ENCODE results near the gene TBL3. TPM values are rescaled to one million over a fixed set of nuclear protein-coding genes. Genes with fewer than 3 reads are reported as not detected.

Gene TBL3
- polyA plus RNA-seq, 2 of the 4 experiments (the other 2 are of a cell fraction): 21.9 to 42.8 TPM

DNA sequence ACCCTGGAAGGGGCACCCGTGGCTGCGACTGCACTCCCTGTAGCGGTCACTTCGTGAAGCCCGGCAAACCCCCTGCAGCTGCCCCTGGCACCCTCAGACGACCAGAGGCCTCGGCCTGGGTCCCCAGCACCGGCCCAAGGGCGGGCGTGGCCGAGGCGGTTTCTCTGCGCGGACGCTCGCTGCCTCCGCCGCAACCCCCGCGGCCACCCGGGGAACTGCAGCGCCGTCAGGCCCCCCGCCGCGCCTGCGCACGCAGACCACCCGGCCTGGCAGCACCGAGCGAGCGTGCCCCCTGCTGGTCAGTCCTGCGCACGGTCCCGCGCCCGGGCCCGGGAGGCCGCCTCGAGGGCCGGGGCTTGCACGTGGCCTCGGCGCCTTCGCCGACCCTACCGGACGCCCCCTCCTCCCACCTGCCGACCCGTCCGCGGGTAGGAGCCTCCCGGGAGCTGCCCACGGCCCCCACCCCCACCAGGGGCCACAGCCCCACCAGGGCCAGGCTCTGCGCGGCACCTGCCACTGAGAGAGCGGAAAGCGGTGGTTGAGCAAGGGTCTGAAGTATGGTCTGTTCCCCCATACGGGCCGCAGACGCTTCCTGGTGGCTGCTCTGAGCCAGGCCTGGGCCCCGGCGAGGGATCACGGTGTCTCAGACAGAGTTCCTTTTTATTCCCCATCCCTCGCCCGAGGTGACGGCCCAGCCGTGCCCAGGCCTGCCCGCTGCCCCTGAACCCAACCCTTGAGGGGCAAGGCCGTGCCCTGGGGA is 42.1 kb upstream of the TBL3 start:
- ChIA-PET CTCF (interaction anchor here (0.6 to 12.9 kb wide), 31 partner anchors 10 to 550 kb away, joined by 3 to 396 read pairs (median 4); partner anchors contain the start of genes MEIOB, MSRB1, NUBP2 and SPSB3), POLR2A (interaction anchor here (0.8 to 1.3 kb wide), 6 partner anchors 13 to 64 kb away, joined by 3 to 11 read pairs (median 3); partner anchors contain the start of gene MSRB1)
- ATAC-seq (peak; percentile 82 to 84), FAIRE-seq (no peak), DNase-seq (ENCODE audit: low read depth in 1 of 2, low spot score in 1 of 2) (peak; percentile 82 to 88)
- Histone ChIP-seq H3K9me3 (no peaks in the 10 kb centered on the region), H3K4me1 (peaks cover 40% of the 10 kb centered on the region), H3K4me2 (peak overlapping the region; percentile 97), H3K27ac (peak overlapping the region; percentile 98 to 99), H3K4me3 (peak overlapping the region; percentile 65)
- WGBS (ENCODE audit: missing lambda C conversion rate): 56% methylated on average over 12 of the region's 70 CpGs
- no peak for TF ChIP-seq EP300 (IDR thresholded peaks at IDR 0.05)
- no peak for TF ChIP-seq SREBF2 (IDR thresholded peaks at IDR 0.05)
- TF ChIP-seq HDAC2 (IDR thresholded peaks at IDR 0.05): no peak
- no peak for TF ChIP-seq CHD4 (IDR thresholded peaks at IDR 0.05; ENCODE audit: borderline replicate concordance)
- no peak for TF ChIP-seq MAZ (IDR thresholded peaks at IDR 0.05; ENCODE audit: borderline replicate concordance, low read depth, low read length)
- TF ChIP-seq ZC3H11A (IDR thresholded peaks at IDR 0.05): no peak
- TF ChIP-seq, protein P1, sequence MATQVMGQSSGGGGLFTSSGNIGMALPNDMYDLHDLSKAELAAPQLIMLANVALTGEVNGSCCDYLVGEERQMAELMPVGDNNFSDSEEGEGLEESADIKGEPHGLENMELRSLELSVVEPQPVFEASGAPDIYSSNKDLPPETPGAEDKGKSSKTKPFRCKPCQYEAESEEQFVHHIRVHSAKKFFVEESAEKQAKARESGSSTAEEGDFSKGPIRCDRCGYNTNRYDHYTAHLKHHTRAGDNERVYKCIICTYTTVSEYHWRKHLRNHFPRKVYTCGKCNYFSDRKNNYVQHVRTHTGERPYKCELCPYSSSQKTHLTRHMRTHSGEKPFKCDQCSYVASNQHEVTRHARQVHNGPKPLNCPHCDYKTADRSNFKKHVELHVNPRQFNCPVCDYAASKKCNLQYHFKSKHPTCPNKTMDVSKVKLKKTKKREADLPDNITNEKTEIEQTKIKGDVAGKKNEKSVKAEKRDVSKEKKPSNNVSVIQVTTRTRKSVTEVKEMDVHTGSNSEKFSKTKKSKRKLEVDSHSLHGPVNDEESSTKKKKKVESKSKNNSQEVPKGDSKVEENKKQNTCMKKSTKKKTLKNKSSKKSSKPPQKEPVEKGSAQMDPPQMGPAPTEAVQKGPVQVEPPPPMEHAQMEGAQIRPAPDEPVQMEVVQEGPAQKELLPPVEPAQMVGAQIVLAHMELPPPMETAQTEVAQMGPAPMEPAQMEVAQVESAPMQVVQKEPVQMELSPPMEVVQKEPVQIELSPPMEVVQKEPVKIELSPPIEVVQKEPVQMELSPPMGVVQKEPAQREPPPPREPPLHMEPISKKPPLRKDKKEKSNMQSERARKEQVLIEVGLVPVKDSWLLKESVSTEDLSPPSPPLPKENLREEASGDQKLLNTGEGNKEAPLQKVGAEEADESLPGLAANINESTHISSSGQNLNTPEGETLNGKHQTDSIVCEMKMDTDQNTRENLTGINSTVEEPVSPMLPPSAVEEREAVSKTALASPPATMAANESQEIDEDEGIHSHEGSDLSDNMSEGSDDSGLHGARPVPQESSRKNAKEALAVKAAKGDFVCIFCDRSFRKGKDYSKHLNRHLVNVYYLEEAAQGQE (IDR thresholded peaks at IDR 0.05): no peak
- peak; percentile 99 for TF ChIP-seq SMC3 (IDR thresholded peaks at IDR 0.05)
- peak; percentile 91 for TF ChIP-seq HOXB5 (CRISPR knock-in tag; IDR thresholded peaks at IDR 0.05)
- TF ChIP-seq, protein P2, sequence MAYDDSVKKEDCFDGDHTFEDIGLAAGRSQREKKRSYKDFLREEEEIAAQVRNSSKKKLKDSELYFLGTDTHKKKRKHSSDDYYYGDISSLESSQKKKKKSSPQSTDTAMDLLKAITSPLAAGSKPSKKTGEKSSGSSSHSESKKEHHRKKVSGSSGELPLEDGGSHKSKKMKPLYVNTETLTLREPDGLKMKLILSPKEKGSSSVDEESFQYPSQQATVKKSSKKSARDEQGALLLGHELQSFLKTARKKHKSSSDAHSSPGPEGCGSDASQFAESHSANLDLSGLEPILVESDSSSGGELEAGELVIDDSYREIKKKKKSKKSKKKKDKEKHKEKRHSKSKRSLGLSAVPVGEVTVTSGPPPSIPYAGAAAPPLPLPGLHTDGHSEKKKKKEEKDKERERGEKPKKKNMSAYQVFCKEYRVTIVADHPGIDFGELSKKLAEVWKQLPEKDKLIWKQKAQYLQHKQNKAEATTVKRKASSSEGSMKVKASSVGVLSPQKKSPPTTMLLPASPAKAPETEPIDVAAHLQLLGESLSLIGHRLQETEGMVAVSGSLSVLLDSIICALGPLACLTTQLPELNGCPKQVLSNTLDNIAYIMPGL (CRISPR knock-in tag; IDR thresholded peaks at IDR 0.05; ENCODE audit: borderline replicate concordance): no peak; the same call in 1 of the 2 replicates
- TF ChIP-seq KDM5A (IDR thresholded peaks at IDR 0.05): no peak
- TF ChIP-seq RARB (CRISPR knock-in tag; IDR thresholded peaks at IDR 0.05): no peak
- TF ChIP-seq HOXA7 (CRISPR knock-in tag; IDR thresholded peaks at IDR 0.05): no peak
- TF ChIP-seq, protein P3, sequence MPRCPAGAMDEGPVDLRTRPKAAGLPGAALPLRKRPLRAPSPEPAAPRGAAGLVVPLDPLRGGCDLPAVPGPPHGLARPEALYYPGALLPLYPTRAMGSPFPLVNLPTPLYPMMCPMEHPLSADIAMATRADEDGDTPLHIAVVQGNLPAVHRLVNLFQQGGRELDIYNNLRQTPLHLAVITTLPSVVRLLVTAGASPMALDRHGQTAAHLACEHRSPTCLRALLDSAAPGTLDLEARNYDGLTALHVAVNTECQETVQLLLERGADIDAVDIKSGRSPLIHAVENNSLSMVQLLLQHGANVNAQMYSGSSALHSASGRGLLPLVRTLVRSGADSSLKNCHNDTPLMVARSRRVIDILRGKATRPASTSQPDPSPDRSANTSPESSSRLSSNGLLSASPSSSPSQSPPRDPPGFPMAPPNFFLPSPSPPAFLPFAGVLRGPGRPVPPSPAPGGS (IDR thresholded peaks at IDR 0.05): peak; percentile 31; the same call in 1 of the 3 replicates
- TF ChIP-seq JUNB (IDR thresholded peaks at IDR 0.05): no peak
- TF ChIP-seq, protein P4, sequence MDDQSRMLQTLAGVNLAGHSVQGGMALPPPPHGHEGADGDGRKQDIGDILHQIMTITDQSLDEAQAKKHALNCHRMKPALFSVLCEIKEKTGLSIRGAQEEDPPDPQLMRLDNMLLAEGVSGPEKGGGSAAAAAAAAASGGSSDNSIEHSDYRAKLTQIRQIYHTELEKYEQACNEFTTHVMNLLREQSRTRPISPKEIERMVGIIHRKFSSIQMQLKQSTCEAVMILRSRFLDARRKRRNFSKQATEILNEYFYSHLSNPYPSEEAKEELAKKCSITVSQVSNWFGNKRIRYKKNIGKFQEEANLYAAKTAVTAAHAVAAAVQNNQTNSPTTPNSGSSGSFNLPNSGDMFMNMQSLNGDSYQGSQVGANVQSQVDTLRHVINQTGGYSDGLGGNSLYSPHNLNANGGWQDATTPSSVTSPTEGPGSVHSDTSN (IDR thresholded peaks at IDR 0.05): no peak
- no peak for TF ChIP-seq TFCP2L1 (CRISPR knock-in tag; IDR thresholded peaks at IDR 0.05)
- TF ChIP-seq GATA3 (IDR thresholded peaks at IDR 0.05; ENCODE audit: borderline replicate concordance): no peak
- TF ChIP-seq NFE2L2 (conservative IDR thresholded peaks at IDR 0.05; ENCODE audit: low read length): no peak
- peak; percentile 92 for TF ChIP-seq RNF2 (IDR thresholded peaks at IDR 0.05; ENCODE audit: borderline replicate concordance, low read depth)
- TF ChIP-seq POLR2AphosphoS2 (conservative IDR thresholded peaks at IDR 0.05; ENCODE audit: low read length): no peak
- no peak for TF ChIP-seq MAFK (IDR thresholded peaks at IDR 0.05; ENCODE audit: partially characterized antibody)
- peak; percentile 67 to 72; a peak in 4 of 5 replicates for TF ChIP-seq JUN (IDR thresholded peaks at IDR 0.05)
- TF ChIP-seq, protein P5, sequence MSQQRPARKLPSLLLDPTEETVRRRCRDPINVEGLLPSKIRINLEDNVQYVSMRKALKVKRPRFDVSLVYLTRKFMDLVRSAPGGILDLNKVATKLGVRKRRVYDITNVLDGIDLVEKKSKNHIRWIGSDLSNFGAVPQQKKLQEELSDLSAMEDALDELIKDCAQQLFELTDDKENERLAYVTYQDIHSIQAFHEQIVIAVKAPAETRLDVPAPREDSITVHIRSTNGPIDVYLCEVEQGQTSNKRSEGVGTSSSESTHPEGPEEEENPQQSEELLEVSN (IDR thresholded peaks at IDR 0.05; ENCODE audit: borderline replicate concordance, low read depth): peak; percentile 98
- TF ChIP-seq EHF (CRISPR knock-in tag; IDR thresholded peaks at IDR 0.05): peak; percentile 90
- TF ChIP-seq NR3C1 (IDR thresholded peaks at IDR 0.05): no peak
- no peak for TF ChIP-seq ESRRA (IDR thresholded peaks at IDR 0.05; ENCODE audit: borderline replicate concordance, low read length)
- TF ChIP-seq RAD21 (conservative IDR thresholded peaks at IDR 0.05 in 1 of 2, IDR thresholded peaks at IDR 0.05 in 1 of 2): peak; percentile 87 to 99
- TF ChIP-seq RFX5 (IDR thresholded peaks at IDR 0.05): no peak
- no peak for TF ChIP-seq EHMT2 (IDR thresholded peaks at IDR 0.05; ENCODE audit: low read depth)
- TF ChIP-seq, protein P6, sequence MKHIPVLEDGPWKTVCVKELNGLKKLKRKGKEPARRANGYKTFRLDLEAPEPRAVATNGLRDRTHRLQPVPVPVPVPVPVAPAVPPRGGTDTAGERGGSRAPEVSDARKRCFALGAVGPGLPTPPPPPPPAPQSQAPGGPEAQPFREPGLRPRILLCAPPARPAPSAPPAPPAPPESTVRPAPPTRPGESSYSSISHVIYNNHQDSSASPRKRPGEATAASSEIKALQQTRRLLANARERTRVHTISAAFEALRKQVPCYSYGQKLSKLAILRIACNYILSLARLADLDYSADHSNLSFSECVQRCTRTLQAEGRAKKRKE (CRISPR knock-in tag; IDR thresholded peaks at IDR 0.05; ENCODE audit: low read depth): peak; percentile 95
- peak; percentile 83; the same call in 1 of the 2 replicates for TF ChIP-seq TP53 (CRISPR knock-in tag; IDR thresholded peaks at IDR 0.05)
